HepG2 (cell line): ENCODE data around the gene CD248. TPM values are rescaled to one million over a fixed set of nuclear protein-coding genes. Genes with fewer than 3 reads are reported as not detected.

ENCODE experiments used
- GZF1 ChIP-seq: sonication (generic); formaldehyde crosslinking; IDR thresholded peaks from 2 replicates; pipeline ENCODE4 v1.5.1; 2020; ENCODE audit warnings: mild to moderate bottlenecking, missing genetic modification reagents
- HNF1B ChIP-seq: sonication (generic); formaldehyde crosslinking; IDR thresholded peaks from 2 replicates; pipeline ENCODE4 v1.5.1; 2020; ENCODE audit warnings: mild to moderate bottlenecking, moderate library complexity, missing genetic modification reagents
- HNRNPUL1 ChIP-seq: fragments of 200-400 bp; formaldehyde crosslinking; IDR thresholded peaks from 2 replicates; pipeline ENCODE4 v1.6.1; 2017; ENCODE audit warnings: low read depth, mild to moderate bottlenecking, low read length, moderate library complexity
- HOXA7 ChIP-seq: sonication (generic); formaldehyde crosslinking; IDR thresholded peaks from 2 replicates; pipeline ENCODE4 v1.8.1; 2022; ENCODE audit warnings: mild to moderate bottlenecking, missing genetic modification reagents, moderate library complexity
- HOXA9 ChIP-seq: sonication (generic); formaldehyde crosslinking; IDR thresholded peaks from 2 replicates; pipeline ENCODE4 v1.8.1; 2022; ENCODE audit warnings: missing genetic modification reagents, mild to moderate bottlenecking, moderate library complexity, borderline replicate concordance
- KAT8 ChIP-seq: IDR thresholded peaks from 2 replicates; pipeline ENCODE4 v1.6.1; 2016; ENCODE audit warnings: missing genetic modification reagents, missing compliant biosample characterization
- MTA1 ChIP-seq: sonication (generic); formaldehyde crosslinking; IDR thresholded peaks from 2 replicates; pipeline ENCODE4 v1.4.0; 2020; ENCODE audit warnings: missing genetic modification reagents, mild to moderate bottlenecking, borderline replicate concordance
- PCBP2 ChIP-seq: fragments of 200-400 bp; formaldehyde crosslinking; optimal IDR thresholded peaks from 2 replicates; pipeline ENCODE3; 2018; ENCODE audit warnings: low read length, low read depth; ENCODE audit not compliant: poor library complexity, severe bottlenecking
- RAD51 ChIP-seq: fragments of 450-650 bp; IDR thresholded peaks from 2 replicates; pipeline ENCODE4 v1.6.1; 2016; ENCODE audit warnings: borderline replicate concordance
- SMAD3 ChIP-seq: sonication (generic); formaldehyde crosslinking; IDR thresholded peaks from 2 replicates; pipeline ENCODE4 v1.4.0; 2020; ENCODE audit warnings: missing genetic modification reagents
- SMARCC2 ChIP-seq: fragments of 450-650 bp; IDR thresholded peaks from 2 replicates; pipeline ENCODE4 v1.6.1; 2017; ENCODE audit warnings: antibody characterized with exemption, mild to moderate bottlenecking
- SNAPC2 ChIP-seq: sonication (generic); formaldehyde crosslinking; IDR thresholded peaks from 2 replicates; pipeline ENCODE4 v1.8.1; 2022; ENCODE audit warnings: mild to moderate bottlenecking, missing genetic modification reagents
- TARDBP ChIP-seq: sonication (generic); formaldehyde crosslinking; IDR thresholded peaks from 2 replicates; pipeline ENCODE4 v1.8.0; 2022; ENCODE audit warnings: mild to moderate bottlenecking, missing genetic modification reagents
- THRA ChIP-seq: sonication (generic); formaldehyde crosslinking; IDR thresholded peaks from 2 replicates; pipeline ENCODE4 v1.4.0; 2020; ENCODE audit warnings: missing genetic modification reagents, borderline replicate concordance
- ZBTB3 ChIP-seq: sonication (generic); formaldehyde crosslinking; IDR thresholded peaks from 2 replicates; pipeline ENCODE4 v1.4.0; 2020; ENCODE audit warnings: low read depth, mild to moderate bottlenecking, moderate library complexity, missing genetic modification reagents, borderline replicate concordance
- ZFAT ChIP-seq: sonication (generic); formaldehyde crosslinking; conservative IDR thresholded peaks from 2 replicates; pipeline ENCODE4 v1.8.1; 2023; ENCODE audit warnings: missing genetic modification reagents, inconsistent platforms
- ZNF547 ChIP-seq: sonication (generic); formaldehyde crosslinking; IDR thresholded peaks from 2 replicates; pipeline ENCODE4 v1.5.1; 2020; ENCODE audit warnings: mild to moderate bottlenecking, missing genetic modification reagents
- ZNF746 ChIP-seq: sonication (generic); formaldehyde crosslinking; IDR thresholded peaks from 2 replicates; pipeline ENCODE4 v1.8.0; 2022; ENCODE audit warnings: mild to moderate bottlenecking, missing genetic modification reagents
- polyA plus RNA-seq, 8 experiments: library from polyadenylated mRNA; depleted of rRNA in 3 of 8; stranded (reverse) in 7 of 8; unstranded in 1 of 8; fragments of >200 nt; fragmentation: Illumina TruSeq in 4 of 8; extraction: Trizol in 4 of 8; gene quantifications; 2 replicates each; pipeline versions ENCODE4 v1.2.1 to v1.2.3, GENCODE V29; 2011 to 2016; ENCODE audit warnings: low read depth in 4 of 8, missing spikeins in 1 of 8, mixed read lengths in 1 of 8; ENCODE audit not compliant: insufficient read depth in 1 of 8
- total RNA-seq, 5 experiments: library from RNA; depleted of rRNA; stranded (reverse); fragments of >200 nt; fragmentation: Illumina TruSeq; extraction: Trizol; gene quantifications; 2 replicates each; pipeline ENCODE4 v1.2.3, GENCODE V29; 2016; ENCODE audit warnings: low read depth in 1 of 5
- TF ChIP-seq, protein P1 (sequence below): sonication (generic); formaldehyde crosslinking; IDR thresholded peaks from 2 replicates; pipeline ENCODE4 v1.4.0; 2020; ENCODE audit warnings: missing genetic modification reagents, mild to moderate bottlenecking, borderline replicate concordance
- TF ChIP-seq, protein P2 (sequence below): sonication (generic); formaldehyde crosslinking; IDR thresholded peaks from 2 replicates; pipeline ENCODE4 v1.8.1; 2023; ENCODE audit warnings: mild to moderate bottlenecking, missing genetic modification reagents, borderline replicate concordance
- TF ChIP-seq, protein P3 (sequence below): sonication (generic); formaldehyde crosslinking; conservative IDR thresholded peaks from 2 replicates; pipeline ENCODE4 v1.8.0; 2022; ENCODE audit warnings: mild to moderate bottlenecking, moderate library complexity, missing genetic modification reagents

CD248 gene
- total and polyA plus RNA-seq, 2 of the 13 experiments (the other 11 are each of a cell fraction or from before 2014, with no cell fraction given) = 0.25 to 0.35 TPM

DNA sequence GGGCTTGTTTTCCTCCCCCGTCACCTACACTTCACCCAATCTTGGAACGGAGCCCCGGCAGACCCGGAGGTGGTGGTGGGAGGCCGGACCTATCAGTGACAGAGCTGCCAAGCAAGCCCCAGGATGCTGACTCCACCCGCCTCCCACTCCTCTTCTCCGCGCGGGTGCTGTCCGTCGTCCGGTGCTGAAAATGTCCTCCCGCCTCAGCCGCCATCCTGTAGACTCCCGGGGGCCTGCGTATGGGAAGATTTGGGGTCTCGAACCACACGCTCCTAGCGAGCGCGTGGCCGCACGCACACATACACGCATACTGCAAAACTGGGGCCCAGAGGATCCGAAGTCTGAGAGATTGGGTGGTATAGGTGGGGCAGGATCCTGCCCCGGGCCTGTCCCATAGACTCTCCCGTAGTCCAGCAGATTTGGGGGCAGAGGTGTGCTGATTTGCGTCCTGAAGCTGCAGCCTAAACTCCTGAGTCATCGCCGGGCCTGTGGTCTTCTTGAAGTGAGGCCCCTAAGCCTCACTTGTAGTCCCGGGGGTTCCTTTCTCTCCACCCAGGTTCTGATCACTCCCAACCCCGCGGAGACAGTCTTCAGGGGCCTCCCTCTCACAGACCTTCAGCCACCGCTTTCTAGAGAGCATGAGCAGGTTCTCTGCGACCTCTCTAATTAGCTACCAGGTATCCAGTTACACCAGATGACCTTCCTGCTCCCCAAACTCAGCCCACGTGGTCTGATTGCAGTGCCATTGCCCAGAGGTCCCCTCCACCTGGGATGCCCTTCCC is 27.1 kb downstream of the CD248 start (continued):
- TF ChIP-seq HNF1B (CRISPR knock-in tag) (peak; percentile 24; the same call in 1 of the 2 replicates), ZBTB3 (CRISPR knock-in tag) (no peak), SMAD3 (CRISPR knock-in tag) (peak; percentile 20; the same call in 1 of the 2 replicates), THRA (CRISPR knock-in tag) (no peak; the same call in 1 of the 2 replicates), HOXA7 (CRISPR knock-in tag) (no peak), SMARCC2 (no peak), PCBP2 (no peak), ZFAT (no peak), RAD51 (no peak), KAT8 (no peak), SNAPC2 (no peak), ZNF547 (CRISPR knock-in tag) (peak; percentile 82), GZF1 (CRISPR knock-in tag) (peak; percentile 77; the same call in 1 of the 2 replicates), HOXA9 (CRISPR knock-in tag) (peak; percentile 55; the same call in 1 of the 2 replicates), ZNF746 (CRISPR knock-in tag) (0 out of 2 replicates have a peak, but pooled peaks have one; percentile 50), HNRNPUL1 (no peak), TARDBP (CRISPR knock-in tag) (no peak), MTA1 (CRISPR knock-in tag) (no peak)
- TF ChIP-seq, protein P1, sequence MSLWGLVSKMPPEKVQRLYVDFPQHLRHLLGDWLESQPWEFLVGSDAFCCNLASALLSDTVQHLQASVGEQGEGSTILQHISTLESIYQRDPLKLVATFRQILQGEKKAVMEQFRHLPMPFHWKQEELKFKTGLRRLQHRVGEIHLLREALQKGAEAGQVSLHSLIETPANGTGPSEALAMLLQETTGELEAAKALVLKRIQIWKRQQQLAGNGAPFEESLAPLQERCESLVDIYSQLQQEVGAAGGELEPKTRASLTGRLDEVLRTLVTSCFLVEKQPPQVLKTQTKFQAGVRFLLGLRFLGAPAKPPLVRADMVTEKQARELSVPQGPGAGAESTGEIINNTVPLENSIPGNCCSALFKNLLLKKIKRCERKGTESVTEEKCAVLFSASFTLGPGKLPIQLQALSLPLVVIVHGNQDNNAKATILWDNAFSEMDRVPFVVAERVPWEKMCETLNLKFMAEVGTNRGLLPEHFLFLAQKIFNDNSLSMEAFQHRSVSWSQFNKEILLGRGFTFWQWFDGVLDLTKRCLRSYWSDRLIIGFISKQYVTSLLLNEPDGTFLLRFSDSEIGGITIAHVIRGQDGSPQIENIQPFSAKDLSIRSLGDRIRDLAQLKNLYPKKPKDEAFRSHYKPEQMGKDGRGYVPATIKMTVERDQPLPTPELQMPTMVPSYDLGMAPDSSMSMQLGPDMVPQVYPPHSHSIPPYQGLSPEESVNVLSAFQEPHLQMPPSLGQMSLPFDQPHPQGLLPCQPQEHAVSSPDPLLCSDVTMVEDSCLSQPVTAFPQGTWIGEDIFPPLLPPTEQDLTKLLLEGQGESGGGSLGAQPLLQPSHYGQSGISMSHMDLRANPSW (CRISPR knock-in tag) = no peak
- TF ChIP-seq, protein P2, sequence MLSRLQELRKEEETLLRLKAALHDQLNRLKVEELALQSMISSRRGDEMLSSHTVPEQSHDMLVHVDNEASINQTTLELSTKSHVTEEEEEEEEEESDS (CRISPR knock-in tag) = no peak; the same call in 1 of the 2 replicates
- TF ChIP-seq, protein P3, sequence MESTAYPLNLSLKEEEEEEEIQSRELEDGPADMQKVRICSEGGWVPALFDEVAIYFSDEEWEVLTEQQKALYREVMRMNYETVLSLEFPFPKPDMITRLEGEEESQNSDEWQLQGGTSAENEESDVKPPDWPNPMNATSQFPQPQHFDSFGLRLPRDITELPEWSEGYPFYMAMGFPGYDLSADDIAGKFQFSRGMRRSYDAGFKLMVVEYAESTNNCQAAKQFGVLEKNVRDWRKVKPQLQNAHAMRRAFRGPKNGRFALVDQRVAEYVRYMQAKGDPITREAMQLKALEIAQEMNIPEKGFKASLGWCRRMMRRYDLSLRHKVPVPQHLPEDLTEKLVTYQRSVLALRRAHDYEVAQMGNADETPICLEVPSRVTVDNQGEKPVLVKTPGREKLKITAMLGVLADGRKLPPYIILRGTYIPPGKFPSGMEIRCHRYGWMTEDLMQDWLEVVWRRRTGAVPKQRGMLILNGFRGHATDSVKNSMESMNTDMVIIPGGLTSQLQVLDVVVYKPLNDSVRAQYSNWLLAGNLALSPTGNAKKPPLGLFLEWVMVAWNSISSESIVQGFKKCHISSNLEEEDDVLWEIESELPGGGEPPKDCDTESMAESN (CRISPR knock-in tag) = no peak; the same call in 1 of the 2 replicates
